Loucy (cell line): ENCODE data around the gene CTNNA2.

ENCODE experiments used
- H2AFZ ChIP-seq: fragments of 200-600 bp; sonication (generic); 2 replicates; pipeline ENCODE4 v1.6.0; 2016; ENCODE audit warnings: antibody characterized with exemption, mild to moderate bottlenecking, low read length, moderate library complexity
- H3F3A ChIP-seq: fragments of 200-600 bp; 2 replicates; pipeline ENCODE4 v1.6.0; 2016; ENCODE audit warnings: antibody characterized with exemption, low read depth, mild to moderate bottlenecking
- H3K27me3 ChIP-seq: fragments of 200-600 bp; sonication (generic); 2 replicates; pipeline ENCODE4 v1.6.1; 2014; ENCODE audit warnings: low read length, mild to moderate bottlenecking; ENCODE audit not compliant: insufficient read depth, poor library complexity, severe bottlenecking
- H3K36me3 ChIP-seq: fragments of 200-600 bp; sonication (generic); 2 replicates; pipeline ENCODE4 v1.6.1; 2016; ENCODE audit warnings: low read length; ENCODE audit not compliant: insufficient read depth
- H3K4me1 ChIP-seq: fragments of 200-600 bp; sonication (generic); 2 replicates; pipeline ENCODE4 v1.5.1; 2014; ENCODE audit warnings: low read length, mild to moderate bottlenecking; ENCODE audit not compliant: insufficient read depth, poor library complexity, severe bottlenecking
- H3K4me2 ChIP-seq: fragments of 200-600 bp; sonication (generic); 2 replicates; pipeline ENCODE4 v1.6.0; 2014; ENCODE audit warnings: antibody characterized with exemption, low read length, low read depth, mild to moderate bottlenecking; ENCODE audit not compliant: poor library complexity, severe bottlenecking
- H3K4me3 ChIP-seq: fragments of 200-600 bp; sonication (generic); 2 replicates; pipeline ENCODE4 v1.5.1; 2014; ENCODE audit warnings: low read length, mild to moderate bottlenecking, mixed read lengths; ENCODE audit not compliant: poor library complexity, severe bottlenecking
- H3K79me2 ChIP-seq: fragments of 200-600 bp; sonication (generic); 2 replicates; pipeline ENCODE4 v1.6.1; 2014; ENCODE audit warnings: low read length; ENCODE audit not compliant: insufficient read depth
- H3K9ac ChIP-seq: fragments of 200-600 bp; sonication (generic); 2 replicates; pipeline ENCODE4 v1.6.0; 2014; ENCODE audit warnings: mild to moderate bottlenecking, low read depth, low read length, moderate library complexity; ENCODE audit not compliant: poor library complexity, severe bottlenecking
- H3K9me2 ChIP-seq: fragments of 200-600 bp; sonication (generic); replicated peaks from 2 replicates; pipeline ENCODE4 v1.6.1; 2016; ENCODE audit warnings: low read depth, low read length, mixed read lengths
- H3K9me3 ChIP-seq: fragments of 200-600 bp; sonication (generic); 2 replicates; pipeline ENCODE4 v1.6.1; 2014; ENCODE audit warnings: mild to moderate bottlenecking, antibody characterized with exemption, low read length, low read depth; ENCODE audit not compliant: insufficient read depth
- H4K20me1 ChIP-seq: fragments of 200-600 bp; sonication (generic); 2 replicates; pipeline ENCODE4 v1.6.0; 2014; ENCODE audit warnings: antibody characterized with exemption, low read length, mild to moderate bottlenecking; ENCODE audit not compliant: insufficient read depth, poor library complexity, severe bottlenecking
- CTCF ChIP-seq: fragments of 200-600 bp; sonication (generic); conservative IDR thresholded peaks from 2 replicates; pipeline ENCODE4 v1.5.1; 2014; ENCODE audit warnings: mild to moderate bottlenecking, antibody characterized with exemption, low read length
- EZH2phosphoT487 ChIP-seq: fragments of 200-600 bp; IDR thresholded peaks from 2 replicates; pipeline ENCODE4 v1.6.1; 2018; ENCODE audit warnings: antibody characterized with exemption, mild to moderate bottlenecking, moderate library complexity, borderline replicate concordance

The CTNNA2 gene

GRCh38 chr2:80169811-80170594 lies 657.2 kb downstream of the CTNNA2 start:
- no peak overlapping the region for H2AFZ ChIP-seq
- no peak overlapping the region for H3K4me3 ChIP-seq
- H4K20me1 ChIP-seq: no peaks in the 10 kb centered on the region
- no peaks in the 10 kb centered on the region for H3K36me3 ChIP-seq
- H3K9me2 ChIP-seq: no peaks in the 10 kb centered on the region
- H3K79me2 ChIP-seq: no peaks in the 10 kb centered on the region
- TF ChIP-seq EZH2phosphoT487 (no peak), CTCF (no peak)
- no peaks in the 10 kb centered on the region for H3F3A ChIP-seq
- H3K9ac ChIP-seq: no peak overlapping the region
- no peak overlapping the region for H3K4me2 ChIP-seq
- no peaks in the 10 kb centered on the region for H3K27me3 ChIP-seq
- H3K9me3 ChIP-seq: no peaks in the 10 kb centered on the region
- no peaks in the 10 kb centered on the region for H3K4me1 ChIP-seq

GRCh38 chr2:80185091-80185490 lies 672.2 kb downstream of the CTNNA2 start:
- Histone ChIP-seq H3K9me2 (no peaks in the 10 kb centered on the region), H3K79me2 (no peaks in the 10 kb centered on the region), H3K9ac (no peak overlapping the region), H3K36me3 (no peaks in the 10 kb centered on the region), H4K20me1 (no peaks in the 10 kb centered on the region), H3F3A (no peaks in the 10 kb centered on the region), H3K4me1 (no peaks in the 10 kb centered on the region), H3K27me3 (no peaks in the 10 kb centered on the region), H3K4me3 (no peak overlapping the region), H3K4me2 (no peak overlapping the region), H3K9me3 (no peaks in the 10 kb centered on the region), H2AFZ (no peak overlapping the region)
- TF ChIP-seq EZH2phosphoT487 (no peak), CTCF (no peak)

GRCh38 chr2:80186262-80186661 lies 673.4 kb downstream of the CTNNA2 start:
- Histone ChIP-seq H3F3A (no peaks in the 10 kb centered on the region), H4K20me1 (no peaks in the 10 kb centered on the region), H3K9me3 (no peaks in the 10 kb centered on the region), H3K9ac (no peak overlapping the region), H3K27me3 (no peaks in the 10 kb centered on the region), H2AFZ (no peak overlapping the region), H3K9me2 (no peaks in the 10 kb centered on the region), H3K4me1 (no peaks in the 10 kb centered on the region), H3K4me2 (no peak overlapping the region), H3K79me2 (no peaks in the 10 kb centered on the region), H3K36me3 (no peaks in the 10 kb centered on the region), H3K4me3 (no peak overlapping the region)
- TF ChIP-seq CTCF: no peak
- no peak for TF ChIP-seq EZH2phosphoT487
